HG02759 (cell line): ENCODE results near the gene SLC16A5.
"Not testable (repeated sequence)": the region's sequence is repeated elsewhere in the genome, so short reads cannot be mapped to it uniquely, and the experiment has no call there.

Source experiments
- ATAC-seq: cut with Tn5 transposase; IDR thresholded peaks from one replicate; pipeline ENCODE4 v1.9.1; 2021; ENCODE audit warnings: mild to moderate bottlenecking, moderate library complexity; ENCODE audit not compliant: unreplicated experiment

SLC16A5 gene

GRCh38 chr17:75087558-75088453 lies at the start of gene SLC16A5:
Gene SLC16A5, plus strand, starts transcription at chr17:75087954. Its CDS starts 5,683 bp downstream, at chr17:75093637.
- peak; percentile 66 for ATAC-seq

- no peak for ATAC-seq
Measured at GRCh38 chr17:75039238-75039637, 48.5 kb upstream of the SLC16A5 start.

GRCh38 chr17:75041656-75042280 lies 46.0 kb upstream of the SLC16A5 start:
- no peak for ATAC-seq

- not testable (repeated sequence) for ATAC-seq
Measured at GRCh38 chr17:75043789-75044188, 44.0 kb upstream of the SLC16A5 start.

- no peak for ATAC-seq
Measured at GRCh38 chr17:75044716-75045115, 43.0 kb upstream of the SLC16A5 start.

- not testable (repeated sequence) for ATAC-seq
Measured at GRCh38 chr17:75045946-75046406, 41.8 kb upstream of the SLC16A5 start.

GRCh38 chr17:75046407-75047289 lies 41.1 kb upstream of the SLC16A5 start, which contains the start of the genes ATP5PD and KCTD2:
Gene ATP5PD, minus strand, starts transcription at chr17:75046969. Its CDS starts 4,319 bp downstream, at chr17:75042650.
Gene KCTD2, plus strand, starts transcription at chr17:75047225. Its CDS starts 26 bp downstream, at chr17:75047251.
- peak; percentile 90 for ATAC-seq

GRCh38 chr17:75047398-75048098 lies 40.2 kb upstream of the SLC16A5 start:
- ATAC-seq = peak; percentile 17

GRCh38 chr17:75048249-75048878 lies 39.4 kb upstream of the SLC16A5 start:
- no peak for ATAC-seq

GRCh38 chr17:75049057-75049456 lies 38.7 kb upstream of the SLC16A5 start:
- no peak for ATAC-seq

GRCh38 chr17:75049706-75050105 lies 38.0 kb upstream of the SLC16A5 start:
- no peak for ATAC-seq

- ATAC-seq = no peak
Measured at GRCh38 chr17:75051941-75052340, 35.8 kb upstream of the SLC16A5 start.

GRCh38 chr17:75059369-75060345 lies 28.1 kb upstream of the SLC16A5 start:
- no peak for ATAC-seq

- no peak for ATAC-seq
Measured at GRCh38 chr17:75060434-75061054, 27.2 kb upstream of the SLC16A5 start.

- no peak for ATAC-seq
Measured at GRCh38 chr17:75061055-75061438, 26.7 kb upstream of the SLC16A5 start.

- no peak for ATAC-seq
Measured at GRCh38 chr17:75061618-75062017, 26.1 kb upstream of the SLC16A5 start.

GRCh38 chr17:75063201-75063600 lies 24.6 kb upstream of the SLC16A5 start:
- no peak for ATAC-seq

- no peak for ATAC-seq
Measured at GRCh38 chr17:75063626-75064025, 24.1 kb upstream of the SLC16A5 start.
